SK-N-DZ (cell line): Measurements from ENCODE around the gene CD247.

ENCODE experiments used
- DNase-seq: peaks from one replicate; pipeline ENCODE4 v3.0.0-alpha.2; 2015; ENCODE audit warnings: low spot score

CD247 gene

GRCh38 chr1:167416506-167416905, 101.8 kb downstream of the CD247 start:
- DNase-seq = no peak

- no peak for DNase-seq
Observed at GRCh38 chr1:167413328-167413727, 105.0 kb downstream of the CD247 start.

- DNase-seq = no peak
Observed at GRCh38 chr1:167412920-167413319, 105.4 kb downstream of the CD247 start.

- no peak for DNase-seq
Observed at GRCh38 chr1:167412072-167412471, 106.3 kb downstream of the CD247 start.

- no peak for DNase-seq
Observed at GRCh38 chr1:167409183-167409582, 109.1 kb downstream of the CD247 start.

GRCh38 chr1:167408355-167408754, 110.0 kb downstream of the CD247 start:
- no peak for DNase-seq

GRCh38 chr1:167404908-167405307, 113.4 kb downstream of the CD247 start:
- no peak for DNase-seq

- no peak for DNase-seq
Observed at GRCh38 chr1:167404161-167404888, 114.0 kb downstream of the CD247 start.

GRCh38 chr1:167401260-167401873, 117.0 kb downstream of the CD247 start:
- DNase-seq = peak; percentile 28

GRCh38 chr1:167400359-167400953, 117.9 kb downstream of the CD247 start:
- no peak for DNase-seq

- DNase-seq = no peak
Observed at GRCh38 chr1:167392200-167392696, 126.1 kb downstream of the CD247 start.

- no peak for DNase-seq
Observed at GRCh38 chr1:167388976-167389375, 129.4 kb downstream of the CD247 start.

GRCh38 chr1:167387251-167387910, 130.9 kb downstream of the CD247 start:
- DNase-seq = no peak
